Gastrocnemius medialis (tissue), 4 donors: Measurements from ENCODE around the gene CAV2. TPM values are rescaled to one million over a fixed set of nuclear protein-coding genes. Genes with fewer than 3 reads are reported as not detected.

ENCODE experiments used
- ATAC-seq, 2 donors: fragments of 150-250 bp; one replicate each; pipeline ENCODE4 v1.9.1; 2016
- DNase-seq, 2 donors: peaks; one replicate each; pipeline ENCODE4 v3.0.0-alpha.2; 2019
- H3K27ac ChIP-seq, 4 donors: fragments of 200-600 bp; sonication (generic); 1 replicate in 1 of 4; 2 replicates in 3 of 4; pipeline ENCODE4 v1.5.1; 2016 to 2018; ENCODE audit warnings: mild to moderate bottlenecking in 2 of 4, moderate library complexity in 1 of 4
- H3K27me3 ChIP-seq, 3 donors: fragments of 200-600 bp; sonication (generic) in 2 of 3; 1 replicate in 1 of 3; 2 replicates in 2 of 3; pipeline versions ENCODE4 v1.5.1 to v1.6.0; 2016 to 2019; ENCODE audit warnings: mild to moderate bottlenecking in 1 of 3, moderate library complexity in 1 of 3
- H3K36me3 ChIP-seq, 2 donors: fragments of 200-600 bp; sonication (generic) in 1 of 2; one replicate each; pipeline ENCODE4 v1.5.1; 2017 to 2018
- H3K4me1 ChIP-seq, 2 donors: fragments of 200-600 bp; sonication (generic) in 1 of 2; one replicate each; pipeline ENCODE4 v1.5.1; 2016 to 2017; ENCODE audit warnings: mild to moderate bottlenecking in 2 of 2
- H3K4me3 ChIP-seq, 4 donors: fragments of 200-600 bp; sonication (generic) in 3 of 4; 1 replicate in 1 of 4; 2 replicates in 3 of 4; pipeline ENCODE4 v1.5.1; 2016 to 2019; ENCODE audit warnings: mild to moderate bottlenecking in 2 of 4
- H3K9me3 ChIP-seq, 3 donors: fragments of 200-600 bp; sonication (generic) in 2 of 3; 1 replicate in 1 of 3; 2 replicates in 2 of 3; pipeline ENCODE4 v1.5.1; 2016 to 2019
- POLR2A ChIP-seq, 2 donors: fragments of 450-650 bp; IDR thresholded peaks; one replicate each; pipeline ENCODE4 v1.6.1; 2017; ENCODE audit warnings: antibody characterized with exemption in 2 of 2, mild to moderate bottlenecking in 2 of 2, moderate library complexity in 2 of 2
- in situ Hi-C, 4 donors: fragments of 200-750 bp; cut with MboI; loops; one replicate each; pipeline versions ENCODE4 v1.15.0 to v1.8.0; 2017; ENCODE audit warnings: low sequenced_read_pairs in 4 of 4
- intact Hi-C: fragments of 100-400 bp; cut with DNase I; formaldehyde crosslinking; loops from one replicate; pipeline ENCODE4 v1.15.1; 2023; ENCODE audit warnings: low total_unique reads
- total RNA-seq, 4 donors: library from RNA; depleted of rRNA; stranded (reverse); fragments of >200 nt; gene quantifications; one replicate each; pipeline versions ENCODE4 v1.1.0 to v1.2.3, GENCODE V29; 2016
- TF ChIP-seq, protein P1 (sequence below), 5 experiments: fragments of 450-650 bp in 3 of 5; fragments of 200-600 bp in 2 of 5; sonication (generic) in 2 of 5; IDR thresholded peaks in 4 of 5; conservative IDR thresholded peaks in 1 of 5; 1 replicate in 4 of 5; 2 replicates in 1 of 5; pipeline ENCODE4 v1.5.1; 2016 to 2019; ENCODE audit warnings: antibody characterized with exemption in 5 of 5, mild to moderate bottlenecking in 3 of 5, moderate library complexity in 3 of 5

CAV2 gene
- total RNA-seq, 4 donors from 2014 or later: 12.7 to 26.2 (median 14.9) TPM

DNA sequence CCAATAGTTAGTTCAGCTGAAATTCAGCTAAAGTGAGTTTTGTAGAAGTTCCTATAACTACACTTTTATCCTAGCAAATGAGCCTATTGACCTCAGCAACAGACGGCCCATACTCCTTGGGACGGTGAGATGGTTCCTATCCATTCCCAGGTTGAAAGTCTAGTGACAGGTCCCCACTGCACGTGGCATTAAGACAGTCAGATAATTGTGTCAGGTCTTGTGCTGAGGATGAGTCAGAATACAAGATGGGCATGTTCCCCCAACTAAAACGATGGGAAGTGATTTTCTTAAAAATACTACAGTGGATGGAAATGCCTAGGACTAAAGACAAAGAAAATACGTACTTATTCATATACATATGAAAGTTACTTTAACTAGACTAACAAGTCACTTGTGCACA lies 27.4 kb downstream of the CAV2 start:
- in situ Hi-C loops: loop anchor here (5.0 to 10.0 kb wide), 3 partner anchors 58 to 270 kb away; no protein-coding TSS in a partner anchor

DNA sequence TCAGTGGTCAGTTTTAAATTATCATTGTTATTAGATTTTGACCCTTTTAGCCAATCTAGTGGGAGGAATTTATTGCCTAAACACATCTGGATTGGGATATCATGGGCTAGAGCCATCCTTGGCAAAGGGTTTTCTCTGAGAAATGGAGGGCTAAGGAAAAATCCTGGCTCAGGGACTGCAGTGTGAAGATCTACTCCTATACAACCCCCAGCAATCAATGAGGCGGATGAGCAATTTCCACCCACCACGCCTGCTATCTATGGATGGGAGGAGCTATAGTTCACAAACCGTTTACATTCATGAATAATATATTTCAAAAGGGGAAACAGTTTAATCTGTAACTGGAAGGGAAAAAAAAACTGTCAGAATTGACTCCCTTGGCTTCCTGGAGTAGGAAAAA lies 28.0 kb downstream of the CAV2 start:
- no peak for TF ChIP-seq POLR2A (IDR thresholded peaks at IDR 0.05)
- TF ChIP-seq, protein P1, sequence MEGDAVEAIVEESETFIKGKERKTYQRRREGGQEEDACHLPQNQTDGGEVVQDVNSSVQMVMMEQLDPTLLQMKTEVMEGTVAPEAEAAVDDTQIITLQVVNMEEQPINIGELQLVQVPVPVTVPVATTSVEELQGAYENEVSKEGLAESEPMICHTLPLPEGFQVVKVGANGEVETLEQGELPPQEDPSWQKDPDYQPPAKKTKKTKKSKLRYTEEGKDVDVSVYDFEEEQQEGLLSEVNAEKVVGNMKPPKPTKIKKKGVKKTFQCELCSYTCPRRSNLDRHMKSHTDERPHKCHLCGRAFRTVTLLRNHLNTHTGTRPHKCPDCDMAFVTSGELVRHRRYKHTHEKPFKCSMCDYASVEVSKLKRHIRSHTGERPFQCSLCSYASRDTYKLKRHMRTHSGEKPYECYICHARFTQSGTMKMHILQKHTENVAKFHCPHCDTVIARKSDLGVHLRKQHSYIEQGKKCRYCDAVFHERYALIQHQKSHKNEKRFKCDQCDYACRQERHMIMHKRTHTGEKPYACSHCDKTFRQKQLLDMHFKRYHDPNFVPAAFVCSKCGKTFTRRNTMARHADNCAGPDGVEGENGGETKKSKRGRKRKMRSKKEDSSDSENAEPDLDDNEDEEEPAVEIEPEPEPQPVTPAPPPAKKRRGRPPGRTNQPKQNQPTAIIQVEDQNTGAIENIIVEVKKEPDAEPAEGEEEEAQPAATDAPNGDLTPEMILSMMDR (IDR thresholded peaks at IDR 0.05 in 4 of 5, conservative IDR thresholded peaks at IDR 0.05 in 1 of 5): no peak
- peak overlapping the region; percentile 82 to 85 (median 82) for H3K27ac ChIP-seq
- ATAC-seq: no peak
- H3K27me3 ChIP-seq: no peaks in the 10 kb centered on the region
- intact Hi-C loops: loop anchor here (2.0 to 5.0 kb wide), 2 partner anchors 55 to 280 kb away; no protein-coding TSS in a partner anchor
- in situ Hi-C loops: loop anchor here (5.0 to 10.0 kb wide), 3 partner anchors 57 to 270 kb away; no protein-coding TSS in a partner anchor
- H3K4me3 ChIP-seq: peak overlapping the region; percentile 59 to 79 (median 70)
- peaks cover 0 to 4% of the 10 kb centered on the region in 2 donors for H3K36me3 ChIP-seq
- DNase-seq: no peak
- H3K9me3 ChIP-seq: no peaks in the 10 kb centered on the region
- H3K4me1 ChIP-seq: peaks cover 7 to 14% of the 10 kb centered on the region in 2 donors

More for the DNA sequence above, 27.4 kb downstream of the CAV2 start:
- Histone ChIP-seq H3K9me3 (no peaks in the 10 kb centered on the region), H3K27me3 (no peaks in the 10 kb centered on the region), H3K36me3 (peaks cover 0 to 4% of the 10 kb centered on the region in 2 donors), H3K4me3 (peak overlapping the region; percentile 59 to 79 (median 70)), H3K27ac (peak overlapping the region; percentile 82 to 85 (median 82)), H3K4me1 (peaks cover under 1 to 14% of the 10 kb centered on the region in 2 donors)
- ATAC-seq: no peak
- intact Hi-C loops: loop anchor here (1.0 to 5.0 kb wide), 3 partner anchors 56 to 280 kb away; no protein-coding TSS in a partner anchor
- no peak for DNase-seq
- TF ChIP-seq POLR2A (IDR thresholded peaks at IDR 0.05): no peak
- TF ChIP-seq, protein P1 (IDR thresholded peaks at IDR 0.05 in 4 of 5, conservative IDR thresholded peaks at IDR 0.05 in 1 of 5): no peak

DNA sequence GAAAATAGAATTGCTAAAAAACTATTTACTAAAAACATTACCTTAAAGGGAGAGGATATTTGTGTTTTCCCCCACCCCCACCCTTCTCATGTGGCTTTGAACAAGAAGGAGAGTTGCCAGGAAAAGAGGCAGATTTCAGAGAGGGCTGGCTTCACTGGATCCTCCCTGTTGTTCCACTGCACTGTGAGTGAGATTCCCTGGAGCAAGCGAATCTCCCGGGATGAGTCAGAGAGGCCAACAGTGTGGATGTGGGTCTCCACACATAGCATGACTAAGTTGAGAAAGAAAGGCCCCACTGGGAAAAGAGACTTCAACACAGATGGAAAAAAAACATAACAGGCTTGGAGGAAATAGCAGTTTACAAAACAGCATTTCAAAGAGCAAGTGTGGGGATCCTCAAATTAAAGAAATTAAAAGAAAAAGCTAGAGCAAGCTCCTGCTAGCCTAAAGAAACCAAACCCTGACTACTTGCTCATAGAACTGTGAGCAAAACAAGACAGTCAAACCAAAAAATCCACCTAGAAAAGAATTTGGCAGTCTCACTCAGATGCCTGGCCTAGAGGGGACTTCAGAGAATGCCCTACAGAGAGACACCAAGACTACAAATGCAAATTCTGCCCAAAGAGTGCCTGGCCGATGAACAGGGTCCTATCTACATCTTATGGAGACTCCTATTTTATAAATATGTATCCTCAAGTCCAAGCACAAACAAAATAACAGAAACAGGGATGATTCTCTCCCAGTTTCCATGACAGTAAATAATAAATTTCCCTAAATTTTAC lies 28.7 kb downstream of the CAV2 start:
- in situ Hi-C loops (loop anchor here (5.0 to 10.0 kb wide), 3 partner anchors 57 to 271 kb away; no protein-coding TSS in a partner anchor), intact Hi-C loops (loop anchor here (5.0 kb wide), 1 partner anchor 279 kb away; no protein-coding TSS in a partner anchor)
- Histone ChIP-seq H3K4me1 (peaks cover 11 to 14% of the 10 kb centered on the region in 2 donors), H3K27me3 (no peaks in the 10 kb centered on the region), H3K4me3 (peak overlapping the region; percentile 59 to 79 (median 70)), H3K9me3 (no peaks in the 10 kb centered on the region), H3K27ac (peak overlapping the region; percentile 82 to 85 (median 82)), H3K36me3 (peaks cover 0 to 4% of the 10 kb centered on the region in 2 donors)
- TF ChIP-seq POLR2A (IDR thresholded peaks at IDR 0.05): no peak
- TF ChIP-seq, protein P1 (IDR thresholded peaks at IDR 0.05 in 4 of 5, conservative IDR thresholded peaks at IDR 0.05 in 1 of 5): no peak
- ATAC-seq (peak; percentile 23 to 57), DNase-seq (peak; percentile 46 to 57)

DNA sequence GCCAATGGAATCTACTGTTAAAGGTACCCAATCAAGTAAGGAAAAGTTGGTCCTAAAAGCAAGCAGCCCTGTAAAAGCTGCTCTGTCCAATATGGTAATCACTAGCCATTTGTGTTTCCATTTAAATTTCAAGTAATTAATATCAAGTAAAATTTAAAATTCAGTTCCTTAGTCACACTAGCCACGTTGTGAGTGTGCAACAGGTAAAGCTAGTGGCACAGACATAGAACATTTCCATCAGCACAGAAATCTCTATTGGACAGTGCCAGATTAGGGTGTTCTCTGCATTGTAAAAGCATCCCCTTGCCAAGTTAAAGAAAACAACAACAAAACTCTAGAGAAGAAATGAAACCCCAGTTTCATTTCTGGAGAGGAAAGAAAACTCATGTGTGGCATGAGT lies 29.7 kb downstream of the CAV2 start:
- ATAC-seq (no peak), DNase-seq (no peak)
- no peaks in the 10 kb centered on the region for H3K27me3 ChIP-seq
- no peak for TF ChIP-seq POLR2A (IDR thresholded peaks at IDR 0.05)
- TF ChIP-seq, protein P1 (IDR thresholded peaks at IDR 0.05 in 4 of 5, conservative IDR thresholded peaks at IDR 0.05 in 1 of 5): no peak
- in situ Hi-C loops: loop anchor here (5.0 to 10.0 kb wide), 3 partner anchors 56 to 272 kb away; no protein-coding TSS in a partner anchor
- H3K4me1 ChIP-seq: peaks cover 18 to 19% of the 10 kb centered on the region in 2 donors
- H3K4me3 ChIP-seq: peak overlapping the region; percentile 8 to 79 (median 60)
- intact Hi-C loops: loop anchor here (5.0 kb wide), 1 partner anchor 278 kb away; no protein-coding TSS in a partner anchor
- H3K27ac ChIP-seq: peak overlapping the region; percentile 10 to 83 (median 82)
- H3K36me3 ChIP-seq: peaks cover 0 to 4% of the 10 kb centered on the region in 2 donors
- no peaks in the 10 kb centered on the region for H3K9me3 ChIP-seq
